ENCODE measurements around the gene NFATC2. TPM values are rescaled to one million over a fixed set of nuclear protein-coding genes. Genes with fewer than 3 reads are reported as not detected.

NFATC2 gene
- total RNA-seq, 6 experiments from 2014 or later = 3.9 to 7.1 (median 4.7) TPM

- DNase-seq (no peak), ATAC-seq (no peak)
- no peak overlapping the region for H3K4me3 ChIP-seq
- peaks cover 0 to 33% (median 9%) of the 10 kb centered on the region in 4 donors for H3K4me1 ChIP-seq
- WGBS (ENCODE audit: insufficient coverage, low coverage, low lambda C conversion rate, missing lambda C conversion rate) = 62% methylated on average over 11 of the region's 14 CpGs
- no peaks in the 10 kb centered on the region for H3K36me3 ChIP-seq
- TF ChIP-seq CTCF (IDR thresholded peaks at IDR 0.05) (no peak), POLR2A (IDR thresholded peaks at IDR 0.05) (no peak)
- no peaks in the 10 kb centered on the region for H3K9me3 ChIP-seq
- H3K27me3 ChIP-seq = no peaks in the 10 kb centered on the region
- intact Hi-C loops (cut with DNase I) = no loop called here
- no peak overlapping the region for H3K27ac ChIP-seq
These were observed 23.0 kb upstream of the NFATC2 start for GRCh38 chr20:51565298-51566144.

- DNase-seq (peak in 2 of 3 donors; percentile 47 to 48), ATAC-seq (peak; percentile 31 to 65 (median 58))
- Histone ChIP-seq H3K27ac (no peak overlapping the region), H3K4me3 (no peak overlapping the region), H3K27me3 (no peaks in the 10 kb centered on the region), H3K36me3 (no peaks in the 10 kb centered on the region), H3K9me3 (no peaks in the 10 kb centered on the region), H3K4me1 (peaks cover 0 to 36% (median 9%) of the 10 kb centered on the region in 4 donors)
- TF ChIP-seq CTCF (IDR thresholded peaks at IDR 0.05) = no peak
- TF ChIP-seq POLR2A (IDR thresholded peaks at IDR 0.05) = no peak
- 37% methylated on average over 10 of the region's 15 CpGs for WGBS (ENCODE audit: insufficient coverage, low coverage, low lambda C conversion rate, missing lambda C conversion rate)
- intact Hi-C loops (cut with DNase I) = no loop called here
These were observed 21.2 kb upstream of the NFATC2 start for GRCh38 chr20:51563486-51564332.

- 2% methylated on average over 7 of the region's 9 CpGs for WGBS (ENCODE audit: insufficient coverage, low coverage, low lambda C conversion rate, missing lambda C conversion rate)
- Histone ChIP-seq H3K4me3 (peak overlapping the region in 2 of 3 donors; percentile 29 to 45), H3K36me3 (no peaks in the 10 kb centered on the region), H3K9me3 (no peaks in the 10 kb centered on the region), H3K27ac (peak overlapping the region in 1 of 3 donors; percentile 47), H3K27me3 (no peaks in the 10 kb centered on the region), H3K4me1 (peaks cover 0 to 36% (median 9%) of the 10 kb centered on the region in 4 donors)
- no peak for TF ChIP-seq CTCF (IDR thresholded peaks at IDR 0.05)
- TF ChIP-seq POLR2A (IDR thresholded peaks at IDR 0.05) = no peak
- intact Hi-C loops (cut with DNase I) = no loop called here
- ATAC-seq = peak in 1 of 4 donors; percentile 10
- DNase-seq = peak in 2 of 3 donors; percentile 24 to 47
These were observed 20.6 kb upstream of the NFATC2 start for GRCh38 chr20:51563174-51563485.

- WGBS (ENCODE audit: insufficient coverage, low coverage, low lambda C conversion rate, missing lambda C conversion rate) = 0% methylated on average over 20 of the region's 76 CpGs
- TF ChIP-seq POLR2A (IDR thresholded peaks at IDR 0.05) (no peak), CTCF (IDR thresholded peaks at IDR 0.05) (peak in 1 of 4 donors; percentile 17)
- H3K27me3 ChIP-seq = no peaks in the 10 kb centered on the region
These were observed 20.0 kb upstream of the NFATC2 start for GRCh38 chr20:51562332-51563173.

More at GRCh38 chr20:51562332-51563173, 20.0 kb upstream of the NFATC2 start:
- H3K27ac ChIP-seq = peak overlapping the region in 2 of 3 donors; percentile 47 to 52
- H3K4me1 ChIP-seq = peaks cover 0 to 36% (median 9%) of the 10 kb centered on the region in 4 donors
- H3K36me3 ChIP-seq = no peaks in the 10 kb centered on the region
- ATAC-seq (peak; percentile 73 to 77 (median 74)), DNase-seq (peak; percentile 60 to 63 (median 62))
- H3K9me3 ChIP-seq = no peaks in the 10 kb centered on the region
- H3K4me3 ChIP-seq = peak overlapping the region; percentile 21 to 45 (median 29)
- intact Hi-C loops (cut with DNase I) = no loop called here
